Measurements from ENCODE around the gene NUP210.

Gene NUP210

GRCh38 chr3:13349823-13350222, 70.3 kb downstream of the NUP210 start:
- TF ChIP-seq CTCF (IDR thresholded peaks at IDR 0.05; ENCODE audit: extremely low read depth, missing control alignments), result no peak
- no peak for DNase-seq (ENCODE audit: low spot score)

GRCh38 chr3:13348661-13349396, 71.3 kb downstream of the NUP210 start:
- no peak for TF ChIP-seq CTCF (IDR thresholded peaks at IDR 0.05; ENCODE audit: extremely low read depth, missing control alignments)
- DNase-seq (ENCODE audit: low spot score), result no peak

GRCh38 chr3:13348100-13348499, 72.0 kb downstream of the NUP210 start:
- no peak for TF ChIP-seq CTCF (IDR thresholded peaks at IDR 0.05; ENCODE audit: extremely low read depth, missing control alignments)
- no peak for DNase-seq (ENCODE audit: low spot score)

- no peak for TF ChIP-seq CTCF (IDR thresholded peaks at IDR 0.05; ENCODE audit: extremely low read depth, missing control alignments)
- DNase-seq (ENCODE audit: low spot score), result no peak
Measured at GRCh38 chr3:13347390-13347950, 72.7 kb downstream of the NUP210 start.

GRCh38 chr3:13346481-13347389, 73.4 kb downstream of the NUP210 start:
- DNase-seq (ENCODE audit: low spot score), result peak; percentile 35
- no peak for TF ChIP-seq CTCF (IDR thresholded peaks at IDR 0.05; ENCODE audit: extremely low read depth, missing control alignments)

GRCh38 chr3:13345772-13346171, 74.3 kb downstream of the NUP210 start:
- DNase-seq (ENCODE audit: low spot score), result no peak
- no peak for TF ChIP-seq CTCF (IDR thresholded peaks at IDR 0.05; ENCODE audit: extremely low read depth, missing control alignments)

- no peak for TF ChIP-seq CTCF (IDR thresholded peaks at IDR 0.05; ENCODE audit: extremely low read depth, missing control alignments)
- DNase-seq (ENCODE audit: low spot score), result no peak
Measured at GRCh38 chr3:13345284-13345683, 74.8 kb downstream of the NUP210 start.
